ENCODE measurements around the gene PRKRIP1. TPM values are rescaled to one million over a fixed set of nuclear protein-coding genes. Genes with fewer than 3 reads are reported as not detected.
"Not testable (repeated sequence)": the region's sequence is repeated elsewhere in the genome, so short reads cannot be mapped to it uniquely, and the experiment has no call there.

PRKRIP1 gene
- total RNA-seq, 2 experiments from 2014 or later, result 47.4 to 48.0 TPM

DNA sequence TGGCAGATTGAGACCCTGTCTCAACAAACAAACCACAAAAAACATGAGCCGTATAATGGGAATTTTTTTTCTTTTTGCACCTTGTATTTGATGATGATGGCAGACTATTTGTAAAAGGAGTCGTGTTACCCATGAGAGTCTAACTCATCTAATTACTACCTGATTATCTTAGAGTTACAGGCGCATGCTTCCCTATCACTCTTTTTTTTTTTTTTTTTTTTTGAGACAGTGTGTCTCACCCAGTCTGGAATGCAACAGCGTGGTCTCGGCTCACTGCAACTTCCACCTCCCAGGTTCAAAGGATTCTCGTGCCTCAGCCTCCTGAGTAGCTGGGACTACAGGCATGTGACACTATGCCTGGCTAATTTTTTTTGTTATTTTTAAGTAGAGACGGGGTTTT lies 30.8 kb upstream of the PRKRIP1 start:
- H3K36me3 Mint-ChIP-seq (ENCODE audit: low read depth), result peaks cover 34% of the 10 kb centered on the region
- H3K27me3 ChIP-seq (ENCODE audit: control insufficient read depth in 1 of 2, insufficient read depth in 2 of 2, low read length in 2 of 2); POLR2A ChIA-PET; H3K27ac Mint-ChIP-seq; H3K27ac ChIP-seq (ENCODE audit: low read depth in 1 of 2, low read length in 2 of 2); H3K4me3 ChIP-seq (ENCODE audit: low read length); H3K27me3 Mint-ChIP-seq; ATAC-seq (ENCODE audit: poor library complexity); H3K9me3 ChIP-seq (ENCODE audit: control insufficient read depth in 1 of 2, insufficient read depth in 1 of 2, low read length in 2 of 2); H3K9me3 Mint-ChIP-seq; H3K4me1 ChIP-seq (ENCODE audit: insufficient read depth, low read length); DNase-seq; intact Hi-C loops (cut with DNase I, micrococcal nuclease); CTCF ChIA-PET; H3K36me3 ChIP-seq (ENCODE audit: insufficient read depth, low read length): not testable (repeated sequence)
- H3K4me1 Mint-ChIP-seq (ENCODE audit: low read depth), result peaks cover 35% of the 10 kb centered on the region
- H3K4me3 Mint-ChIP-seq, result peak overlapping the region; percentile 51

DNA sequence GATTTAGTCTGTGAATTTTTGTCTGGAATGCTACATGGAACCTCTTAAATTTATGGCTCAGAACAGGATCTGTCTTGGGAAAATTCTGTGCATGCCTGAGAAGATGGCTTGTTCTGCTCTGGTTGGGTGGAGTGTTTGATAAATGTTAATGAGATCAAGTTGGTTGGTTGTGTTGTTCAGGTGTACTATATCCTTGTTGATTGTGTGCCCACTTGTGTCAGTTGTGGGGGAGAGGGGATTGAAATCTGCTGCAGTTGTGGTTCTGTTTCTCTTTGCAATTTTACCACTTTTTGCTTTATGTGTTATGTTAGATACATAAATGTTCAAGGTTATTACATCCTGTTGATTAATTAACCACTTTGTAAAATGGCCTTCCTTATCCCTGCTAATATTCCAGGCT lies 26.1 kb upstream of the PRKRIP1 start:
- H3K27ac Mint-ChIP-seq; H3K27me3 ChIP-seq (ENCODE audit: control insufficient read depth in 1 of 2, insufficient read depth in 2 of 2, low read length in 2 of 2); POLR2A ChIA-PET; H3K4me3 Mint-ChIP-seq; H3K27ac ChIP-seq (ENCODE audit: low read depth in 1 of 2, low read length in 2 of 2); H3K4me3 ChIP-seq (ENCODE audit: low read length); H3K36me3 ChIP-seq (ENCODE audit: insufficient read depth, low read length); H3K4me1 ChIP-seq (ENCODE audit: insufficient read depth, low read length); H3K9me3 ChIP-seq (ENCODE audit: control insufficient read depth in 1 of 2, insufficient read depth in 1 of 2, low read length in 2 of 2); H3K9me3 Mint-ChIP-seq; ATAC-seq (ENCODE audit: poor library complexity); intact Hi-C loops (cut with DNase I, micrococcal nuclease); H3K27me3 Mint-ChIP-seq; CTCF ChIA-PET; DNase-seq: not testable (repeated sequence)
- peaks cover 52% of the 10 kb centered on the region for H3K36me3 Mint-ChIP-seq (ENCODE audit: low read depth)
- H3K4me1 Mint-ChIP-seq (ENCODE audit: low read depth), result peaks cover 32% of the 10 kb centered on the region

DNA sequence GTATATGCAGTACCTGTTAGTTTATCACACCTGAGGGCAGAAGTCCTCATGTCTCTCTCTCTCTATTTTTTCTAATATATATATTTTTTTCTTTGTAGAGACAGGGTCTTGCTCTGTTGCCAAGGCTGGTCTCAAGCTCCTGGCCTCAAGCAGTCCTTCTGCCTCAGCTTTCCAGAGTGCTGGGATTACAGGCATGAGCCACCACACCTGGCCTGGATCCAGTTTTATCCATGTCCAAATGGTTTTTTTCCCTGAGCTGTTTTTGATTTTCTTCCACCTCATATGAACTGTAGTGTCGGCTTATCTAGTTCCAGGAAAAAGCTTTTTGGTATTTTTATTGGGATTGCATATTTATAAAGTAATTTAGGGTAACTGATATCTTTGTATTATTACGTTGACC lies 23.4 kb upstream of the PRKRIP1 start:
- H3K27ac Mint-ChIP-seq; H3K4me1 ChIP-seq (ENCODE audit: insufficient read depth, low read length); H3K27ac ChIP-seq (ENCODE audit: low read depth in 1 of 2, low read length in 2 of 2); H3K9me3 ChIP-seq (ENCODE audit: control insufficient read depth in 1 of 2, insufficient read depth in 1 of 2, low read length in 2 of 2); H3K27me3 Mint-ChIP-seq; H3K9me3 Mint-ChIP-seq; H3K4me3 ChIP-seq (ENCODE audit: low read length); CTCF ChIA-PET; H3K27me3 ChIP-seq (ENCODE audit: control insufficient read depth in 1 of 2, insufficient read depth in 2 of 2, low read length in 2 of 2); ATAC-seq (ENCODE audit: poor library complexity); POLR2A ChIA-PET; H3K4me3 Mint-ChIP-seq; DNase-seq; intact Hi-C loops (cut with DNase I, micrococcal nuclease): not testable (repeated sequence)
- peaks cover 50% of the 10 kb centered on the region for H3K36me3 Mint-ChIP-seq (ENCODE audit: low read depth)
- H3K36me3 ChIP-seq (ENCODE audit: insufficient read depth, low read length), result peaks cover 10% of the 10 kb centered on the region
- H3K4me1 Mint-ChIP-seq (ENCODE audit: low read depth), result peaks cover 19% of the 10 kb centered on the region

DNA sequence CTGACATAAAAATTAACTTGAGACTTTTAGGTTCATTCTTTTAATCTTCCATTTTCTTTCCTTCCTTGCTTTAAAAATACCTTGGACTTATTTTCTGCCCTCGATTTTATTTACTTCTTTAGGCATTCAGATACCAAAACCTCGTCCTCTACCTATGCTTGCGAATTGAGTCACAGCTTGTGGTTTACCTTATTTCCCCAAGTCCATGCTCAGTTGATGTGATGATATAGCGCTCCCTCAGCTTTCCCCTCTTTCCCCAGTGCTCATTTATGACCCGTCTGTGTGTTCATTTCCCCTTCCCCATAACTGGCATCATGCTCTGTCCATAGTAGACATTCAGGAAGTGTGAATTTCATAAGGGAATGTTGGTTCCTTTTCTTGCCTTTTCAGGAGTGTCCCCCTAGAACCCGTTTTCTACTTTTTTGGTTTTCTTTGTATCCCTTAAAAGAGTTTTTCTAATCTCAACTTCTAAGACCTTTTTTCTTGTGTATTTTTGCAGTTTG lies 19.1 kb upstream of the PRKRIP1 start:
- H3K27ac Mint-ChIP-seq, result peak overlapping the region; percentile 58
- no peaks in the 10 kb centered on the region for H3K27me3 Mint-ChIP-seq
- peaks cover 42% of the 10 kb centered on the region for H3K36me3 ChIP-seq (ENCODE audit: insufficient read depth, low read length)
- H3K4me1 ChIP-seq (ENCODE audit: insufficient read depth, low read length), result no peaks in the 10 kb centered on the region
- TF ChIP-seq, protein P1, sequence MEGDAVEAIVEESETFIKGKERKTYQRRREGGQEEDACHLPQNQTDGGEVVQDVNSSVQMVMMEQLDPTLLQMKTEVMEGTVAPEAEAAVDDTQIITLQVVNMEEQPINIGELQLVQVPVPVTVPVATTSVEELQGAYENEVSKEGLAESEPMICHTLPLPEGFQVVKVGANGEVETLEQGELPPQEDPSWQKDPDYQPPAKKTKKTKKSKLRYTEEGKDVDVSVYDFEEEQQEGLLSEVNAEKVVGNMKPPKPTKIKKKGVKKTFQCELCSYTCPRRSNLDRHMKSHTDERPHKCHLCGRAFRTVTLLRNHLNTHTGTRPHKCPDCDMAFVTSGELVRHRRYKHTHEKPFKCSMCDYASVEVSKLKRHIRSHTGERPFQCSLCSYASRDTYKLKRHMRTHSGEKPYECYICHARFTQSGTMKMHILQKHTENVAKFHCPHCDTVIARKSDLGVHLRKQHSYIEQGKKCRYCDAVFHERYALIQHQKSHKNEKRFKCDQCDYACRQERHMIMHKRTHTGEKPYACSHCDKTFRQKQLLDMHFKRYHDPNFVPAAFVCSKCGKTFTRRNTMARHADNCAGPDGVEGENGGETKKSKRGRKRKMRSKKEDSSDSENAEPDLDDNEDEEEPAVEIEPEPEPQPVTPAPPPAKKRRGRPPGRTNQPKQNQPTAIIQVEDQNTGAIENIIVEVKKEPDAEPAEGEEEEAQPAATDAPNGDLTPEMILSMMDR (IDR thresholded peaks at IDR 0.05), result no peak
- H3K4me3 ChIP-seq (ENCODE audit: low read length), result no peak overlapping the region
- H3K36me3 Mint-ChIP-seq (ENCODE audit: low read depth), result peaks cover 60% of the 10 kb centered on the region
- no peaks in the 10 kb centered on the region for H3K27me3 ChIP-seq (ENCODE audit: control insufficient read depth in 1 of 2, insufficient read depth in 2 of 2, low read length in 2 of 2)
- H3K9me3 ChIP-seq (ENCODE audit: control insufficient read depth in 1 of 2, insufficient read depth in 1 of 2, low read length in 2 of 2), result no peaks in the 10 kb centered on the region
- no peaks in the 10 kb centered on the region for H3K9me3 Mint-ChIP-seq
- intact Hi-C loops (cut with DNase I, micrococcal nuclease), result no loop called here
- ATAC-seq (ENCODE audit: poor library complexity) (no peak), DNase-seq (no peak)
- POLR2A ChIA-PET, result no interaction called here
- H3K27ac ChIP-seq (ENCODE audit: low read depth in 1 of 2, low read length in 2 of 2), result no peak overlapping the region
- CTCF ChIA-PET, result no interaction called here
- no peaks in the 10 kb centered on the region for H3K4me1 Mint-ChIP-seq (ENCODE audit: low read depth)
- no peak overlapping the region for H3K4me3 Mint-ChIP-seq

DNA sequence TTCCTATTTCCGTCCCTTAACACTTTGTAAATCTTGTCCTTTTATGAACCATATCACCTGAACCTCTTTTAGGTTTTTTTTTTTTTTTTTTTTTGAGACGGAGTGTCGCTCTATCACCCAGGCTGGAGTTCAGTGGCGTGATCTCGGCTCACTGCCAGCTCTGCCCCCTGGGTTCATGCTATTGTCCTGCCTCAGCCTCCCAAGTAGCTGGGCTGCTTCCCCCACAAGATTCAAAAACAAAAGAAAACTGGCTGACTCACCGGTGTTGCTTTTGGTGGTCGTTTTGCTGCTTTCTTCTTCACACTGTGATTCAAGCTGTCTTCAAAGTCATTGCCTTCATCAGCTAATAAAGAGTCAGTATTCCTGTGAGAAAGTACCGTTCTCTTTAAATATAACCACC lies 15.3 kb upstream of the PRKRIP1 start:
- CTCF ChIA-PET; H3K4me3 Mint-ChIP-seq; H3K27me3 ChIP-seq (ENCODE audit: control insufficient read depth in 1 of 2, insufficient read depth in 2 of 2, low read length in 2 of 2); DNase-seq; H3K27ac ChIP-seq (ENCODE audit: low read depth in 1 of 2, low read length in 2 of 2); ATAC-seq (ENCODE audit: poor library complexity); H3K9me3 ChIP-seq (ENCODE audit: control insufficient read depth in 1 of 2, insufficient read depth in 1 of 2, low read length in 2 of 2); H3K4me3 ChIP-seq (ENCODE audit: low read length); intact Hi-C loops (cut with DNase I, micrococcal nuclease); POLR2A ChIA-PET; H3K4me1 ChIP-seq (ENCODE audit: insufficient read depth, low read length); H3K4me1 Mint-ChIP-seq (ENCODE audit: low read depth); H3K27ac Mint-ChIP-seq; H3K27me3 Mint-ChIP-seq; H3K9me3 Mint-ChIP-seq: not testable (repeated sequence)
- peaks cover 58% of the 10 kb centered on the region for H3K36me3 Mint-ChIP-seq (ENCODE audit: low read depth)
- H3K36me3 ChIP-seq (ENCODE audit: insufficient read depth, low read length), result peaks cover 45% of the 10 kb centered on the region

DNA sequence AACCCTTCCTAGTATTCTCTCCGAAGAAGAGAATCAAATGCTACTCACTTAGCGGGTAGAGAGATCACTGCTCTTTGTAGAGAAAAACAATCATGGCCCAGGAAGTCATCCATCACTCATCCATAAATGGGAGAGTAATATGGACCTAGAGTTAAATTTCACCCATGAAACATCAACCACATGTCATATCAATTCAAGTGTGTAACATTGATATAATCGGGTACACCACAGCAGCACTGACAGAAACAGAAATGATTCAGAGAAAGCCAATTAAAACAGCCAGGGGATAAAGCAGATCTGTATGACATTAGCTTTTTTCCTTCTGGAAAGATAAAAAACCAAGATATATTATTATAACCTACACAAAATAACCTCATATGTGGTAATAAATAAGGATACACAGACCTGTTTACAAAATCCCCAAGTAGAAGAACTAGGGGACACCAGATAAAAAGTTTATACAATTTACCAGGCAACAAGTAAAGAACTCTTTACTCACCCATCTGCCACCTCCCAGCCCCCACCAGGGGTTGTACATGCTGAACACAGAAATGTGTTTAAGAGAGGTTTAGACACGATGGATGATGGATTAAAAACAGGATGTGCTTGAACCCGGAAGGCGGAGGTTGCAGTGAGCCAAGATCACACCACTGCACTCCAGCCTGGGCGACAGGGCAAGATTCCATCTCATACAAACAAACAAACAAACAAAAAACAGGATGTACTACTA lies 14.3 kb upstream of the PRKRIP1 start:
- H3K9me3 Mint-ChIP-seq; CTCF ChIA-PET; H3K27ac ChIP-seq (ENCODE audit: low read depth in 1 of 2, low read length in 2 of 2); H3K9me3 ChIP-seq (ENCODE audit: control insufficient read depth in 1 of 2, insufficient read depth in 1 of 2, low read length in 2 of 2); H3K4me1 Mint-ChIP-seq (ENCODE audit: low read depth); H3K27me3 Mint-ChIP-seq; H3K27me3 ChIP-seq (ENCODE audit: control insufficient read depth in 1 of 2, insufficient read depth in 2 of 2, low read length in 2 of 2); H3K27ac Mint-ChIP-seq; POLR2A ChIA-PET; H3K4me1 ChIP-seq (ENCODE audit: insufficient read depth, low read length); DNase-seq; intact Hi-C loops (cut with DNase I, micrococcal nuclease); H3K4me3 Mint-ChIP-seq; H3K4me3 ChIP-seq (ENCODE audit: low read length): not testable (repeated sequence)
- peak; percentile 37 for ATAC-seq (ENCODE audit: poor library complexity)
- peaks cover 56% of the 10 kb centered on the region for H3K36me3 Mint-ChIP-seq (ENCODE audit: low read depth)
- H3K36me3 ChIP-seq (ENCODE audit: insufficient read depth, low read length), result peaks cover 45% of the 10 kb centered on the region

All from CD4-positive, alpha-beta T cell (primary cell).